Neural crest cell (in vitro differentiated cells): ENCODE results near the gene HMSD. TPM values are rescaled to one million over a fixed set of nuclear protein-coding genes. Genes with fewer than 3 reads are reported as not detected.
A peak's percentile ranks its signal among the peaks of the same experiment; 100 is the strongest.

Experiments used
- DNase-seq: peaks from one replicate; pipeline ENCODE4 v3.0.0; 2021; ENCODE audit warnings: low read depth, mixed read lengths, low spot score
- H3K27ac Mint-ChIP-seq: one replicate; pipeline ENCODE4 v1.8.0; 2021; ENCODE audit warnings: mild to moderate bottlenecking, mixed read lengths; ENCODE audit not compliant: unreplicated experiment
- H3K27me3 Mint-ChIP-seq: 2 replicates; pipeline ENCODE4 v1.8.0; 2021; ENCODE audit warnings: low read depth, mild to moderate bottlenecking, mixed read lengths
- H3K36me3 Mint-ChIP-seq: 2 replicates; pipeline ENCODE4 v1.8.0; 2021; ENCODE audit warnings: low read depth, mild to moderate bottlenecking, mixed read lengths
- H3K4me1 Mint-ChIP-seq: 2 replicates; pipeline ENCODE4 v1.8.0; 2021; ENCODE audit warnings: mixed read lengths
- H3K4me3 Mint-ChIP-seq: one replicate; pipeline ENCODE4 v1.8.0; 2021; ENCODE audit warnings: mild to moderate bottlenecking, mixed read lengths
- H3K9me3 Mint-ChIP-seq: 2 replicates; pipeline ENCODE4 v1.8.0; 2021; ENCODE audit warnings: mixed read lengths
- CTCF ChIP-seq: fragments of 200-600 bp; sonication (generic); conservative IDR thresholded peaks from 2 replicates; pipeline ENCODE4 v1.5.0; 2021; ENCODE audit warnings: antibody characterized with exemption, mild to moderate bottlenecking
- total RNA-seq: library from RNA; stranded (reverse); gene quantifications from 2 replicates; pipeline ENCODE4 v1.2.1, GENCODE V29; 2021

The HMSD gene
- total RNA-seq, 1 donor from 2014 or later = 10.0 TPM

- no peak for TF ChIP-seq CTCF
- Mint-ChIP-seq H3K36me3 (peaks cover 20% of the 10 kb centered on the region), H3K27ac (no peak overlapping the region), H3K27me3 (no peaks in the 10 kb centered on the region), H3K9me3 (peaks cover 15% of the 10 kb centered on the region), H3K4me1 (no peaks in the 10 kb centered on the region), H3K4me3 (no peak overlapping the region)
- DNase-seq = no peak
These were observed 43.6 kb downstream of the HMSD start for GRCh38 chr18:63992751-63993150.

- peak; percentile 86 for TF ChIP-seq CTCF
- peaks cover 20% of the 10 kb centered on the region for H3K36me3 Mint-ChIP-seq
- DNase-seq = peak; percentile 55
- peaks cover 15% of the 10 kb centered on the region for H3K9me3 Mint-ChIP-seq
- H3K27ac Mint-ChIP-seq = no peak overlapping the region
- no peaks in the 10 kb centered on the region for H3K27me3 Mint-ChIP-seq
- no peak overlapping the region for H3K4me3 Mint-ChIP-seq
- no peaks in the 10 kb centered on the region for H3K4me1 Mint-ChIP-seq
These were observed 45.8 kb downstream of the HMSD start for GRCh38 chr18:63994783-63995399.

- no peak for TF ChIP-seq CTCF
- Mint-ChIP-seq H3K27me3 (no peaks in the 10 kb centered on the region), H3K9me3 (peaks cover 17% of the 10 kb centered on the region), H3K4me1 (no peaks in the 10 kb centered on the region), H3K36me3 (peaks cover 16% of the 10 kb centered on the region), H3K27ac (no peak overlapping the region), H3K4me3 (no peak overlapping the region)
- no peak for DNase-seq
These were observed 47.9 kb downstream of the HMSD start for GRCh38 chr18:63997041-63997440.

- no peak for DNase-seq
- Mint-ChIP-seq H3K4me1 (no peaks in the 10 kb centered on the region), H3K4me3 (no peak overlapping the region), H3K36me3 (peaks cover 13% of the 10 kb centered on the region), H3K27ac (no peak overlapping the region), H3K9me3 (peaks cover 14% of the 10 kb centered on the region), H3K27me3 (no peaks in the 10 kb centered on the region)
- no peak for TF ChIP-seq CTCF
These were observed 48.5 kb downstream of the HMSD start for GRCh38 chr18:63997606-63998005.

- H3K4me3 Mint-ChIP-seq = no peak overlapping the region
- no peaks in the 10 kb centered on the region for H3K27me3 Mint-ChIP-seq
- DNase-seq = no peak
- no peaks in the 10 kb centered on the region for H3K4me1 Mint-ChIP-seq
- peaks cover 7% of the 10 kb centered on the region for H3K9me3 Mint-ChIP-seq
- TF ChIP-seq CTCF = no peak
- H3K36me3 Mint-ChIP-seq = peaks cover 7% of the 10 kb centered on the region
- no peak overlapping the region for H3K27ac Mint-ChIP-seq
These were observed 50.8 kb downstream of the HMSD start for GRCh38 chr18:63999871-64000270.
